GM23338 (cell line): Measurements from ENCODE around the gene ZBTB9. TPM values are rescaled to one million over a fixed set of nuclear protein-coding genes. Genes with fewer than 3 reads are reported as not detected.

Experiments used
- ATAC-seq: fragments of 200-7000 bp; cut with Tn5 transposase; 3 replicates; pipeline ENCODE4 v1.9.1; 2020
- DNase-seq: peaks from one replicate; pipeline ENCODE4 v3.0.0-alpha.2; 2015; ENCODE audit warnings: low spot score
- H2AFZ ChIP-seq: fragments of 200-600 bp; sonication (generic); 2 replicates; pipeline ENCODE4 v1.8.0; 2016; ENCODE audit warnings: antibody characterized with exemption, mild to moderate bottlenecking, moderate library complexity
- H3F3A ChIP-seq: fragments of 200-600 bp; sonication (generic); replicated peaks from 2 replicates; pipeline ENCODE4 v1.8.0; 2017; ENCODE audit warnings: antibody characterized with exemption, mixed run types, low read depth
- H3K27ac ChIP-seq: fragments of 200-600 bp; sonication (generic); 2 replicates; pipeline ENCODE4 v1.6.1; 2016; ENCODE audit warnings: low read depth
- H3K27me3 ChIP-seq: fragments of 200-600 bp; sonication (generic); 2 replicates; pipeline ENCODE4 v1.8.0; 2016; ENCODE audit warnings: mild to moderate bottlenecking, mixed run types, moderate library complexity; ENCODE audit not compliant: insufficient read depth
- H3K36me3 ChIP-seq: fragments of 200-600 bp; sonication (generic); 2 replicates; pipeline ENCODE4 v1.8.0; 2016; ENCODE audit warnings: mild to moderate bottlenecking; ENCODE audit not compliant: insufficient read depth
- H3K4me1 ChIP-seq: fragments of 200-600 bp; sonication (generic); 2 replicates; pipeline ENCODE4 v1.8.0; 2016; ENCODE audit warnings: mild to moderate bottlenecking, moderate library complexity; ENCODE audit not compliant: insufficient read depth
- H3K4me2 ChIP-seq: fragments of 200-600 bp; sonication (generic); 2 replicates; pipeline ENCODE4 v1.7.1; 2017; ENCODE audit warnings: mixed run types
- H3K4me3 ChIP-seq: fragments of 200-600 bp; sonication (generic); 2 replicates; pipeline ENCODE4 v1.6.1; 2016; ENCODE audit warnings: mixed run types
- H3K79me2 ChIP-seq: fragments of 200-600 bp; sonication (generic); replicated peaks from 2 replicates; pipeline ENCODE4 v1.8.0; 2017; ENCODE audit warnings: mild to moderate bottlenecking; ENCODE audit not compliant: insufficient read depth
- H3K9me2 ChIP-seq: fragments of 200-600 bp; sonication (generic); 2 replicates; pipeline ENCODE4 v1.8.0; 2017; ENCODE audit not compliant: insufficient read depth
- H4K20me1 ChIP-seq: fragments of 200-600 bp; sonication (generic); replicated peaks from 2 replicates; pipeline ENCODE4 v1.8.0; 2017; ENCODE audit warnings: mild to moderate bottlenecking; ENCODE audit not compliant: insufficient read depth
- H3K27ac Mint-ChIP-seq: 2 replicates; pipeline ENCODE4 v1.8.0; 2020; ENCODE audit warnings: inconsistent platforms, mild to moderate bottlenecking, moderate library complexity, mixed read lengths
- H3K27me3 Mint-ChIP-seq: 3 replicates; pipeline ENCODE4 v1.8.0; 2022; ENCODE audit warnings: low read depth, mild to moderate bottlenecking, moderate library complexity, mixed read lengths, inconsistent platforms; ENCODE audit not compliant: insufficient read depth, poor library complexity
- H3K36me3 Mint-ChIP-seq: 3 replicates; pipeline ENCODE4 v1.8.0; 2021; ENCODE audit warnings: low read depth, mild to moderate bottlenecking, inconsistent platforms, moderate library complexity, mixed read lengths
- H3K4me1 Mint-ChIP-seq: 3 replicates; pipeline ENCODE4 v1.8.0; 2020; ENCODE audit warnings: mild to moderate bottlenecking, inconsistent platforms, mixed read lengths
- H3K4me3 Mint-ChIP-seq: 3 replicates; pipeline ENCODE4 v1.8.0; 2021; ENCODE audit warnings: moderate library complexity, mild to moderate bottlenecking, inconsistent platforms, mixed read lengths
- H3K9me3 Mint-ChIP-seq: 3 replicates; pipeline ENCODE4 v1.8.0; 2020; ENCODE audit warnings: moderate library complexity, mild to moderate bottlenecking, inconsistent platforms, mixed read lengths
- CREB1 ChIP-seq: fragments of 250-450 bp; sonication (Bioruptor Pico); IDR thresholded peaks from 2 replicates; pipeline ENCODE4 v1.5.0; 2020; ENCODE audit warnings: low read depth, mild to moderate bottlenecking, moderate library complexity
- ETS1 ChIP-seq: IDR thresholded peaks from 2 replicates; pipeline ENCODE4 v1.6.1; 2016; ENCODE audit warnings: antibody characterized with exemption
- EZH2 ChIP-seq: fragments of 200-600 bp; sonication (generic); IDR thresholded peaks from one replicate; pipeline ENCODE4 v1.8.0; 2017; ENCODE audit warnings: antibody characterized with exemption, mild to moderate bottlenecking, low read depth; ENCODE audit not compliant: unreplicated experiment
- EZH2phosphoT487 ChIP-seq: fragments of 200-600 bp; sonication (generic); IDR thresholded peaks from one replicate; pipeline ENCODE4 v1.8.1; 2018; ENCODE audit warnings: antibody characterized with exemption; ENCODE audit not compliant: unreplicated experiment
- JUNB ChIP-seq: IDR thresholded peaks from one replicate; pipeline ENCODE4 v1.6.1; 2016; ENCODE audit warnings: antibody characterized with exemption; ENCODE audit not compliant: unreplicated experiment
- NANOG ChIP-seq: IDR thresholded peaks from 2 replicates; pipeline ENCODE4 v1.6.1; 2016; ENCODE audit warnings: antibody characterized with exemption, borderline replicate concordance
- POLR2AphosphoS5 ChIP-seq: IDR thresholded peaks from 2 replicates; pipeline ENCODE4 v1.6.1; 2016; ENCODE audit warnings: antibody characterized with exemption, low read depth
- STAT1 ChIP-seq: IDR thresholded peaks from one replicate; pipeline ENCODE4 v1.6.1; 2016; ENCODE audit warnings: antibody characterized with exemption; ENCODE audit not compliant: unreplicated experiment
- polyA plus RNA-seq: library from polyadenylated mRNA; unstranded; fragments of >200 nt; fragmentation: Nextera tagmentation; extraction: Ambion mirVana; gene quantifications from 2 replicates; pipeline ENCODE4 v1.2.1, GENCODE V29; 2016
- total RNA-seq: library from RNA; depleted of rRNA; stranded (reverse); fragments of >200 nt; shearing (Covaris generic); gene quantifications from 2 replicates; pipeline ENCODE4 v1.2.3, GENCODE V29; 2014
- TF ChIP-seq, protein P1 (sequence below), 2 experiments: fragments of 200-600 bp in 1 of 2; sonication (generic) in 1 of 2; conservative IDR thresholded peaks; 2 replicates each; pipeline versions ENCODE4 v1.5.1 to v1.6.1; 2016 to 2017; ENCODE audit warnings: antibody characterized with exemption in 2 of 2, low read depth in 2 of 2, mild to moderate bottlenecking in 2 of 2, moderate library complexity in 1 of 2

The ZBTB9 gene
- total and polyA plus RNA-seq, 2 experiments from 2014 or later = 13.5 to 17.9 TPM

DNA sequence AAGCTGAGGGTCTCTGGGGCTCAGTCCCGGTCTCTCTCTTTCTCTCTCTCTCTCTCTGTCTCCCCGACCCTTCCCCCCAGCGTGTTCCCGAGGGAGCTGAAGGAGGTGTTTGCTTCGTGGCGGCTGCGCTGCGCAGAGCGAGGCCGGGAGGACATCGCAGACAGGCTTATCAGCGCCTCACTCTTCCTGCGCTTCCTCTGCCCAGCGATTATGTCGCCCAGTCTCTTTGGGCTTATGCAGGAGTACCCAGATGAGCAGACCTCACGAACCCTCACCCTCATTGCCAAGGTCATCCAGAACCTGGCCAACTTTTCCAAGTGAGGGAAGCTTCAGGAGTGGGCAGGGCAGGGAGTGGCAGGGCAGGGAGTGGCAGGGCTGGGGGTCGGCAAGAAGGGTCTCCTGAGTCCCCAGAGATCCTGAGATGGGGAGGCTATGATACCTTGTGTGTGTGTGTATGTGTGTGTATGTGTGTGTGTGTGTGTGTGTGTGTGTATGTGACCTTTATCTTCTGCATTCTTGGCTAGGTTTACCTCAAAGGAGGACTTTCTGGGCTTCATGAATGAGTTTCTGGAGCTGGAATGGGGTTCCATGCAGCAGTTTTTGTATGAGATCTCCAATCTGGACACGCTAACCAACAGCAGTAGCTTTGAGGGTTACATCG is 13.6 kb upstream of the ZBTB9 start:
- Histone ChIP-seq H3F3A (no peaks in the 10 kb centered on the region), H3K36me3 (peaks cover 58% of the 10 kb centered on the region), H3K4me2 (no peak overlapping the region), H3K9me2 (no peaks in the 10 kb centered on the region), H4K20me1 (peaks cover 3% of the 10 kb centered on the region), H2AFZ (no peak overlapping the region), H3K4me1 (no peaks in the 10 kb centered on the region), H3K27me3 (no peaks in the 10 kb centered on the region), H3K27ac (no peak overlapping the region), H3K79me2 (peaks cover 5% of the 10 kb centered on the region; the same call in 1 of the 2 replicates), H3K4me3 (no peak overlapping the region)
- ATAC-seq (no peak), DNase-seq (no peak)
- no peak overlapping the region for H3K4me3 Mint-ChIP-seq
- H3K27ac Mint-ChIP-seq = peak overlapping the region; percentile 65; the same call in 1 of the 2 replicates
- H3K9me3 Mint-ChIP-seq = no peaks in the 10 kb centered on the region; the same call in 2 of the 3 replicates
- H3K36me3 Mint-ChIP-seq = peaks cover 98% of the 10 kb centered on the region
- H3K4me1 Mint-ChIP-seq = peaks cover 11% of the 10 kb centered on the region
- TF ChIP-seq POLR2AphosphoS5 (0 out of 2 replicates have a peak, but pooled peaks have one; percentile 1), CREB1 (CRISPR knock-in tag) (no peak)
- peaks cover 15% of the 10 kb centered on the region for H3K27me3 Mint-ChIP-seq

DNA sequence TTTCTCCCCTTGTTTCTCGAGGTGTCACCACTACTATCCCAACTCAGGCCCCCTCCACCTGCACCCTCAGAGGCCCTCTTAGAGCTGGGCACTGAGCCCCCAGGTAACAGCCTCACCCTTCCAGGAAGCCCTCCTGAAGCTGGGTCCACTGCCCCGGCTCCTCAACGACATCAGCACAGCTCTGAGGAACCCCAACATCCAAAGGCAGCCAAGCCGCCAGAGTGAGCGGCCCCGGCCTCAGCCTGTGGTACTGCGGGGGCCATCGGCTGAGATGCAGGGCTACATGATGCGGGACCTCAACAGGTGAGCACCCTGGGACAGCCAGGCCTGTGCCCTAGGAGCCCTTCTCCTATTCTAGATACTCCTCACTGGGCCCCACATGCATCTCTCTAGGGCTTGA is 12.9 kb upstream of the ZBTB9 start:
- H3K27ac Mint-ChIP-seq = no peak overlapping the region
- peaks cover 98% of the 10 kb centered on the region for H3K36me3 Mint-ChIP-seq
- peaks cover 11% of the 10 kb centered on the region for H3K4me1 Mint-ChIP-seq
- Histone ChIP-seq H3K27me3 (no peaks in the 10 kb centered on the region), H3K4me2 (no peak overlapping the region), H3K9me2 (no peaks in the 10 kb centered on the region), H4K20me1 (peaks cover 5% of the 10 kb centered on the region), H3K79me2 (peaks cover 5% of the 10 kb centered on the region; the same call in 1 of the 2 replicates), H2AFZ (no peak overlapping the region), H3K27ac (no peak overlapping the region), H3K4me1 (no peaks in the 10 kb centered on the region), H3F3A (no peaks in the 10 kb centered on the region), H3K36me3 (peaks cover 55% of the 10 kb centered on the region), H3K4me3 (no peak overlapping the region)
- TF ChIP-seq JUNB (no peak), STAT1 (no peak), ETS1 (no peak), NANOG (no peak), EZH2 (no peak), CREB1 (CRISPR knock-in tag) (no peak), EZH2phosphoT487 (no peak)
- TF ChIP-seq, protein P1, sequence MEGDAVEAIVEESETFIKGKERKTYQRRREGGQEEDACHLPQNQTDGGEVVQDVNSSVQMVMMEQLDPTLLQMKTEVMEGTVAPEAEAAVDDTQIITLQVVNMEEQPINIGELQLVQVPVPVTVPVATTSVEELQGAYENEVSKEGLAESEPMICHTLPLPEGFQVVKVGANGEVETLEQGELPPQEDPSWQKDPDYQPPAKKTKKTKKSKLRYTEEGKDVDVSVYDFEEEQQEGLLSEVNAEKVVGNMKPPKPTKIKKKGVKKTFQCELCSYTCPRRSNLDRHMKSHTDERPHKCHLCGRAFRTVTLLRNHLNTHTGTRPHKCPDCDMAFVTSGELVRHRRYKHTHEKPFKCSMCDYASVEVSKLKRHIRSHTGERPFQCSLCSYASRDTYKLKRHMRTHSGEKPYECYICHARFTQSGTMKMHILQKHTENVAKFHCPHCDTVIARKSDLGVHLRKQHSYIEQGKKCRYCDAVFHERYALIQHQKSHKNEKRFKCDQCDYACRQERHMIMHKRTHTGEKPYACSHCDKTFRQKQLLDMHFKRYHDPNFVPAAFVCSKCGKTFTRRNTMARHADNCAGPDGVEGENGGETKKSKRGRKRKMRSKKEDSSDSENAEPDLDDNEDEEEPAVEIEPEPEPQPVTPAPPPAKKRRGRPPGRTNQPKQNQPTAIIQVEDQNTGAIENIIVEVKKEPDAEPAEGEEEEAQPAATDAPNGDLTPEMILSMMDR (conservative IDR thresholded peaks at IDR 0.05; ENCODE audit: low read depth in 2 of 2) = no peak
- peaks cover 17% of the 10 kb centered on the region for H3K27me3 Mint-ChIP-seq
- H3K9me3 Mint-ChIP-seq = no peaks in the 10 kb centered on the region; the same call in 2 of the 3 replicates
- no peak for DNase-seq
- no peak overlapping the region for H3K4me3 Mint-ChIP-seq
- ATAC-seq = no peak
